OCI-LY3 (cell line): ENCODE data around the gene TMEM88.

ENCODE experiments used
- H2AFZ ChIP-seq: fragments of 200-600, 300-600 bp; shearing (Covaris generic); 2 replicates; pipeline ENCODE4 v1.6.0; 2014; ENCODE audit warnings: antibody characterized with exemption, low read depth, low read length
- H3K27ac ChIP-seq: fragments of 200-600, 300-600 bp; sonication (generic); 2 replicates; pipeline ENCODE4 v1.5.1; 2014; ENCODE audit warnings: mild to moderate bottlenecking, low read length, moderate library complexity, mixed read lengths
- H3K27me3 ChIP-seq: fragments of 200-600, 300-600 bp; sonication (generic); 2 replicates; pipeline ENCODE4 v1.6.1; 2014; ENCODE audit warnings: low read depth, low read length, mixed read lengths
- H3K36me3 ChIP-seq: fragments of 200-600, 300-600 bp; sonication (generic); replicated peaks from 2 replicates; pipeline ENCODE3; 2014; ENCODE audit warnings: low read depth, low read length, mixed read lengths
- H3K4me1 ChIP-seq: fragments of 300-600, 200-600 bp; sonication (generic); 2 replicates; pipeline ENCODE4 v1.6.1; 2014; ENCODE audit warnings: low read length, mixed read lengths
- H3K4me2 ChIP-seq: fragments of 200-600, 300-600 bp; sonication (generic); 2 replicates; pipeline ENCODE4 v1.6.1; 2014; ENCODE audit warnings: low read length, mixed read lengths
- H3K4me3 ChIP-seq: fragments of 300-600, 200-600 bp; sonication (generic); 2 replicates; pipeline ENCODE4 v1.5.1; 2014; ENCODE audit warnings: antibody characterized with exemption, mild to moderate bottlenecking, low read length, moderate library complexity
- H3K79me2 ChIP-seq: fragments of 300-600, 200-600 bp; shearing (Covaris generic); 2 replicates; pipeline ENCODE4 v1.6.1; 2014; ENCODE audit warnings: mild to moderate bottlenecking, low read length, mixed read lengths
- H3K9ac ChIP-seq: fragments of 300-600, 200-600 bp; shearing (Covaris generic); 2 replicates; pipeline ENCODE4 v1.6.0; 2014; ENCODE audit warnings: mild to moderate bottlenecking, low read length, moderate library complexity
- H3K9me3 ChIP-seq: fragments of 200-600, 300-600 bp; shearing (Covaris generic); 2 replicates; pipeline ENCODE4 v1.6.1; 2014; ENCODE audit warnings: low read length, mixed read lengths; ENCODE audit not compliant: insufficient read depth
- H4K20me1 ChIP-seq: fragments of 200-600, 300-600 bp; sonication (generic); 2 replicates; pipeline ENCODE4 v1.6.1; 2016; ENCODE audit warnings: low read length, mixed read lengths; ENCODE audit not compliant: insufficient read depth
- EZH2phosphoT487 ChIP-seq: fragments of 200-600 bp; shearing (Covaris generic); IDR thresholded peaks from 2 replicates; pipeline ENCODE4 v1.6.1; 2018; ENCODE audit warnings: antibody characterized with exemption, mixed run types, low read depth
- TF ChIP-seq, protein P1 (sequence below): fragments of 200-600, 300-600 bp; sonication (generic); IDR thresholded peaks from 2 replicates; pipeline ENCODE4 v1.5.1; 2014; ENCODE audit warnings: antibody characterized with exemption, low read length, low read depth

TMEM88 gene

GRCh38 chr17:7867881-7868329 lies 13.0 kb downstream of the TMEM88 start:
- Histone ChIP-seq H3K4me3 (no peak overlapping the region), H4K20me1 (no peaks in the 10 kb centered on the region), H3K36me3 (no peaks in the 10 kb centered on the region), H3K9me3 (no peaks in the 10 kb centered on the region), H2AFZ (no peak overlapping the region), H3K4me1 (no peaks in the 10 kb centered on the region), H3K9ac (no peak overlapping the region), H3K79me2 (no peaks in the 10 kb centered on the region), H3K27me3 (no peaks in the 10 kb centered on the region), H3K4me2 (no peak overlapping the region), H3K27ac (no peak overlapping the region)
- no peak for TF ChIP-seq EZH2phosphoT487
- TF ChIP-seq, protein P1, sequence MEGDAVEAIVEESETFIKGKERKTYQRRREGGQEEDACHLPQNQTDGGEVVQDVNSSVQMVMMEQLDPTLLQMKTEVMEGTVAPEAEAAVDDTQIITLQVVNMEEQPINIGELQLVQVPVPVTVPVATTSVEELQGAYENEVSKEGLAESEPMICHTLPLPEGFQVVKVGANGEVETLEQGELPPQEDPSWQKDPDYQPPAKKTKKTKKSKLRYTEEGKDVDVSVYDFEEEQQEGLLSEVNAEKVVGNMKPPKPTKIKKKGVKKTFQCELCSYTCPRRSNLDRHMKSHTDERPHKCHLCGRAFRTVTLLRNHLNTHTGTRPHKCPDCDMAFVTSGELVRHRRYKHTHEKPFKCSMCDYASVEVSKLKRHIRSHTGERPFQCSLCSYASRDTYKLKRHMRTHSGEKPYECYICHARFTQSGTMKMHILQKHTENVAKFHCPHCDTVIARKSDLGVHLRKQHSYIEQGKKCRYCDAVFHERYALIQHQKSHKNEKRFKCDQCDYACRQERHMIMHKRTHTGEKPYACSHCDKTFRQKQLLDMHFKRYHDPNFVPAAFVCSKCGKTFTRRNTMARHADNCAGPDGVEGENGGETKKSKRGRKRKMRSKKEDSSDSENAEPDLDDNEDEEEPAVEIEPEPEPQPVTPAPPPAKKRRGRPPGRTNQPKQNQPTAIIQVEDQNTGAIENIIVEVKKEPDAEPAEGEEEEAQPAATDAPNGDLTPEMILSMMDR: no peak

GRCh38 chr17:7873051-7873450 lies 18.2 kb downstream of the TMEM88 start:
- no peak overlapping the region for H3K4me2 ChIP-seq
- no peaks in the 10 kb centered on the region for H3K36me3 ChIP-seq
- H4K20me1 ChIP-seq: no peaks in the 10 kb centered on the region
- H3K4me1 ChIP-seq: no peaks in the 10 kb centered on the region
- H3K9me3 ChIP-seq: no peaks in the 10 kb centered on the region
- no peak overlapping the region for H2AFZ ChIP-seq
- no peak overlapping the region for H3K4me3 ChIP-seq
- H3K27me3 ChIP-seq: no peaks in the 10 kb centered on the region
- H3K27ac ChIP-seq: no peak overlapping the region
- H3K9ac ChIP-seq: no peak overlapping the region
- no peaks in the 10 kb centered on the region for H3K79me2 ChIP-seq
- TF ChIP-seq EZH2phosphoT487: no peak

DNA sequence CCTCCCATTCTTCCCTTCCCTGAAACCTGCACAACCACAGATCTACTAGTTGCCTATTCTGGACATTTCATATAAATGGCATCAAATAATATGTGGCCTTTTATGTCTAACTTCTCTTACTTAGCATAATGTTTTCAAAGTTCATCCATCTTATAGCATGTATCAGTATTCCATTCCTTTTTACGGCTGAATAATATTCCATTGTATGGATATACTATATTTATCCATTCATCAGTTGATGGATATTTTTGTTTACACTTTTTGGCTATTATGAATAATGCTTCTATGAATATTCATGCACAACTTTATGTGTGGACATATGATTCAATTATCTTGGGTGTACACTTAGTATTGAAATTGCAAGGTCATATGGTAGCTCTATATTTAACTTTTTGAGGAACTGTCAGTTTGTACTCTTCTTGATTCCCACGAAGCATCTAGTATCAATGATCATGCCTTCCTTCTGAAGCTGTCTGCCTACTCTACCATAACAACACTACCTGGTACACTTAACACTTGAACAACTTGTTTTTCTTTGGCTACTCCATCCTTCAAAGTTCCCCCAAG lies 21.0 kb downstream of the TMEM88 start:
- Histone ChIP-seq H2AFZ (no peak overlapping the region), H3K4me3 (no peak overlapping the region), H4K20me1 (no peaks in the 10 kb centered on the region), H3K4me1 (peaks cover 13% of the 10 kb centered on the region), H3K79me2 (no peaks in the 10 kb centered on the region), H3K36me3 (no peaks in the 10 kb centered on the region), H3K27me3 (no peaks in the 10 kb centered on the region), H3K4me2 (no peak overlapping the region), H3K9me3 (no peaks in the 10 kb centered on the region), H3K27ac (no peak overlapping the region), H3K9ac (no peak overlapping the region)
- TF ChIP-seq, protein P1: no peak
- TF ChIP-seq EZH2phosphoT487: no peak

GRCh38 chr17:7878234-7878633 lies 23.4 kb downstream of the TMEM88 start:
- no peaks in the 10 kb centered on the region for H3K27me3 ChIP-seq
- H3K4me3 ChIP-seq: no peak overlapping the region
- H2AFZ ChIP-seq: no peak overlapping the region
- H3K9me3 ChIP-seq: no peaks in the 10 kb centered on the region
- H3K4me2 ChIP-seq: no peak overlapping the region
- TF ChIP-seq, protein P1: no peak
- no peak for TF ChIP-seq EZH2phosphoT487
- no peak overlapping the region for H3K9ac ChIP-seq
- H3K79me2 ChIP-seq: no peaks in the 10 kb centered on the region
- no peak overlapping the region for H3K27ac ChIP-seq
- H3K4me1 ChIP-seq: peaks cover 20% of the 10 kb centered on the region
- no peaks in the 10 kb centered on the region for H4K20me1 ChIP-seq
- peaks cover 4% of the 10 kb centered on the region for H3K36me3 ChIP-seq
